Activated effector memory CD4-positive, alpha-beta T cell treated with anti-CD3 and anti-CD28 coated beads, Interleukin-2, amount 50 U/mL, for 16 hours (primary cell): ENCODE data around the gene ZNF106.

ENCODE experiments used
- DNase-seq: peaks from one replicate; pipeline ENCODE4 v3.0.0-alpha.2; 2020

ZNF106 gene

GRCh38 chr15:42471002-42471401 lies 19.9 kb downstream of the ZNF106 start:
- no peak for DNase-seq

GRCh38 chr15:42465520-42466259 lies 25.3 kb downstream of the ZNF106 start:
- no peak for DNase-seq

- DNase-seq: no peak
These were observed 29.7 kb downstream of the ZNF106 start for GRCh38 chr15:42461261-42461660.

- no peak for DNase-seq
These were observed 33.2 kb downstream of the ZNF106 start for GRCh38 chr15:42457445-42458442.

GRCh38 chr15:42456971-42457370 lies 34.0 kb downstream of the ZNF106 start:
- no peak for DNase-seq

- DNase-seq: no peak
These were observed 34.4 kb downstream of the ZNF106 start for GRCh38 chr15:42456531-42456930.

- no peak for DNase-seq
These were observed 37.1 kb downstream of the ZNF106 start for GRCh38 chr15:42453826-42454225.

GRCh38 chr15:42450425-42450790 lies 40.5 kb downstream of the ZNF106 start:
- DNase-seq: no peak

- no peak for DNase-seq
These were observed 41.0 kb downstream of the ZNF106 start for GRCh38 chr15:42449770-42450424.

GRCh38 chr15:42448281-42448680 lies 42.7 kb downstream of the ZNF106 start:
- no peak for DNase-seq

GRCh38 chr15:42447599-42447998 lies 43.3 kb downstream of the ZNF106 start:
- no peak for DNase-seq

GRCh38 chr15:42445551-42445950 lies 45.4 kb downstream of the ZNF106 start:
- no peak for DNase-seq

- no peak for DNase-seq
These were observed 46.4 kb downstream of the ZNF106 start for GRCh38 chr15:42444415-42445063.

- no peak for DNase-seq
These were observed 63.3 kb downstream of the ZNF106 start for GRCh38 chr15:42427429-42428223.

- no peak for DNase-seq
These were observed 69.6 kb downstream of the ZNF106 start for GRCh38 chr15:42421376-42421775.

GRCh38 chr15:42419369-42419768 lies 71.6 kb downstream of the ZNF106 start:
- no peak for DNase-seq

GRCh38 chr15:42413920-42414319 lies 77.0 kb downstream of the ZNF106 start:
- no peak for DNase-seq

- no peak for DNase-seq
These were observed 79.1 kb downstream of the ZNF106 start for GRCh38 chr15:42411884-42412283.

GRCh38 chr15:42409011-42409410 lies 81.9 kb downstream of the ZNF106 start:
- no peak for DNase-seq

- DNase-seq: no peak
These were observed 82.8 kb downstream of the ZNF106 start for GRCh38 chr15:42408178-42408577.

- DNase-seq: no peak
These were observed 85.0 kb downstream of the ZNF106 start for GRCh38 chr15:42405863-42406482.
